Neural progenitor cell (in vitro differentiated cells): ENCODE measurements around the gene SETDB2. TPM values are rescaled to one million over a fixed set of nuclear protein-coding genes. Genes with fewer than 3 reads are reported as not detected.

Experiments
- DNase-seq: peaks from one replicate; pipeline ENCODE4 v3.0.0-alpha.2; 2016; ENCODE audit warnings: low spot score
- H2AFZ ChIP-seq: fragments of 200-600 bp; sonication (generic); replicated peaks from 2 replicates; pipeline ENCODE4 v1.6.1; 2016; ENCODE audit warnings: antibody characterized with exemption
- H3F3A ChIP-seq: fragments of 200-600 bp; sonication (generic); 2 replicates; pipeline ENCODE4 v1.6.1; 2016; ENCODE audit warnings: antibody characterized with exemption, low read depth
- H3K27ac ChIP-seq: fragments of 200-600 bp; sonication (generic); 2 replicates; pipeline ENCODE4 v1.5.1; 2016; ENCODE audit warnings: mild to moderate bottlenecking
- H3K27me3 ChIP-seq: fragments of 200-600 bp; sonication (generic); 2 replicates; pipeline ENCODE4 v1.6.1; 2016; ENCODE audit warnings: mild to moderate bottlenecking, moderate library complexity
- H3K36me3 ChIP-seq: fragments of 200-600 bp; sonication (generic); 2 replicates; pipeline ENCODE4 v1.5.1; 2016
- H3K4me1 ChIP-seq: fragments of 200-600 bp; sonication (generic); 2 replicates; pipeline ENCODE4 v1.6.1; 2016; ENCODE audit warnings: mixed run types
- H3K4me2 ChIP-seq: fragments of 200-600 bp; sonication (generic); 2 replicates; pipeline ENCODE4 v1.6.1; 2016
- H3K4me3 ChIP-seq: fragments of 200-600 bp; sonication (generic); 2 replicates; pipeline ENCODE4 v1.5.1; 2016
- H3K79me2 ChIP-seq: fragments of 200-600 bp; sonication (generic); 2 replicates; pipeline ENCODE4 v1.6.1; 2016; ENCODE audit warnings: low read depth
- H3K9ac ChIP-seq: fragments of 200-600 bp; sonication (generic); 2 replicates; pipeline ENCODE4 v1.6.1; 2016
- H3K9me3 ChIP-seq: fragments of 200-600 bp; sonication (generic); 2 replicates; pipeline ENCODE4 v1.5.1; 2016; ENCODE audit warnings: low read depth
- H4K20me1 ChIP-seq: fragments of 200-600 bp; sonication (generic); 2 replicates; pipeline ENCODE4 v1.6.1; 2016; ENCODE audit warnings: low read depth
- H3K27ac Mint-ChIP-seq: 3 replicates; pipeline ENCODE4 v1.8.0; 2021; ENCODE audit warnings: mixed read lengths
- H3K27me3 Mint-ChIP-seq: 2 replicates; pipeline ENCODE4 v1.8.0; 2022; ENCODE audit warnings: low read depth, mild to moderate bottlenecking, inconsistent platforms, moderate library complexity, mixed read lengths; ENCODE audit not compliant: insufficient read depth
- H3K36me3 Mint-ChIP-seq: 3 replicates; pipeline ENCODE4 v1.8.0; 2021; ENCODE audit warnings: mixed read lengths
- H3K4me1 Mint-ChIP-seq: 3 replicates; pipeline ENCODE4 v1.8.0; 2021; ENCODE audit warnings: mixed read lengths
- H3K4me3 Mint-ChIP-seq: 3 replicates; pipeline ENCODE4 v1.8.0; 2021; ENCODE audit warnings: mild to moderate bottlenecking, moderate library complexity, mixed read lengths
- H3K9me3 Mint-ChIP-seq: 3 replicates; pipeline ENCODE4 v1.8.0; 2020; ENCODE audit warnings: mixed read lengths
- CTCF ChIP-seq: fragments of 200-600 bp; sonication (generic); IDR thresholded peaks from 2 replicates; pipeline ENCODE4 v1.5.1; 2017; ENCODE audit warnings: antibody characterized with exemption, mild to moderate bottlenecking
- EZH2 ChIP-seq: fragments of 200-600 bp; sonication (generic); IDR thresholded peaks from 2 replicates; pipeline ENCODE4 v1.6.1; 2017; ENCODE audit warnings: antibody characterized with exemption, mild to moderate bottlenecking, moderate library complexity
- EZH2phosphoT487 ChIP-seq: fragments of 200-600 bp; sonication (generic); IDR thresholded peaks from 2 replicates; pipeline ENCODE4 v1.6.1; 2017; ENCODE audit warnings: antibody characterized with exemption
- total RNA-seq: library from RNA; depleted of rRNA; stranded (reverse); fragments of >200 nt; gene quantifications from 2 replicates; pipeline ENCODE4 v1.2.3, GENCODE V29; 2015; ENCODE audit warnings: low replicate concordance

SETDB2 gene
- total RNA-seq, 1 donor from 2014 or later = 9.5 TPM

- no peak overlapping the region for H3K27ac ChIP-seq
- H3K4me2 ChIP-seq = no peak overlapping the region
- H3K4me3 ChIP-seq = no peak overlapping the region
- Mint-ChIP-seq H3K4me3 (no peak overlapping the region), H3K4me1 (peaks cover 9% of the 10 kb centered on the region), H3K36me3 (peaks cover 41% of the 10 kb centered on the region), H3K27ac (no peak overlapping the region), H3K9me3 (no peaks in the 10 kb centered on the region), H3K27me3 (no peaks in the 10 kb centered on the region)
- no peak overlapping the region for H2AFZ ChIP-seq
- DNase-seq = no peak
- H3K79me2 ChIP-seq = no peaks in the 10 kb centered on the region
- no peaks in the 10 kb centered on the region for H3K9me3 ChIP-seq
- no peaks in the 10 kb centered on the region for H3F3A ChIP-seq
- H3K36me3 ChIP-seq = peaks cover 2% of the 10 kb centered on the region
- H4K20me1 ChIP-seq = no peaks in the 10 kb centered on the region
- H3K9ac ChIP-seq = no peak overlapping the region
- H3K27me3 ChIP-seq = no peaks in the 10 kb centered on the region
- peaks cover 6% of the 10 kb centered on the region for H3K4me1 ChIP-seq
- TF ChIP-seq EZH2phosphoT487 = no peak
- TF ChIP-seq CTCF = no peak
- no peak for TF ChIP-seq EZH2
These were observed 92.2 kb downstream of the SETDB2 start for GRCh38 chr13:49536144-49536873.

- H3K4me1 Mint-ChIP-seq = peaks cover 6% of the 10 kb centered on the region
These were observed 94.3 kb downstream of the SETDB2 start for GRCh38 chr13:49538404-49538803.

GRCh38 chr13:49539313-49539712 lies 95.2 kb downstream of the SETDB2 start:
- no peaks in the 10 kb centered on the region for H3K9me3 Mint-ChIP-seq
- H3K27ac ChIP-seq = no peak overlapping the region
- no peak overlapping the region for H3K4me2 ChIP-seq
- H3K27me3 ChIP-seq = no peaks in the 10 kb centered on the region
- no peak overlapping the region for H3K27ac Mint-ChIP-seq
- H3K36me3 Mint-ChIP-seq = peaks cover 27% of the 10 kb centered on the region
- H3K9ac ChIP-seq = no peak overlapping the region
- H3K79me2 ChIP-seq = no peaks in the 10 kb centered on the region
- H2AFZ ChIP-seq = no peak overlapping the region
- peaks cover 5% of the 10 kb centered on the region for H3K36me3 ChIP-seq
- no peak for DNase-seq
- H3F3A ChIP-seq = no peaks in the 10 kb centered on the region
- H3K4me1 ChIP-seq = peaks cover 6% of the 10 kb centered on the region
- H3K4me3 Mint-ChIP-seq = no peak overlapping the region
- no peak overlapping the region for H3K4me3 ChIP-seq
- no peaks in the 10 kb centered on the region for H4K20me1 ChIP-seq
- H3K9me3 ChIP-seq = no peaks in the 10 kb centered on the region
- no peaks in the 10 kb centered on the region for H3K27me3 Mint-ChIP-seq
- TF ChIP-seq EZH2phosphoT487 (no peak), EZH2 (no peak), CTCF (no peak)
- peaks cover 4% of the 10 kb centered on the region for H3K4me1 Mint-ChIP-seq

More at GRCh38 chr13:49538404-49538803, 94.3 kb downstream of the SETDB2 start:
- H3K4me3 ChIP-seq = no peak overlapping the region
- H3K27me3 ChIP-seq = no peaks in the 10 kb centered on the region
- no peak for DNase-seq
- H3K79me2 ChIP-seq = no peaks in the 10 kb centered on the region
- no peak overlapping the region for H2AFZ ChIP-seq
- H3K4me2 ChIP-seq = no peak overlapping the region
- Mint-ChIP-seq H3K36me3 (peaks cover 30% of the 10 kb centered on the region), H3K4me3 (no peak overlapping the region), H3K9me3 (no peaks in the 10 kb centered on the region), H3K27me3 (no peaks in the 10 kb centered on the region), H3K27ac (no peak overlapping the region)
- no peak overlapping the region for H3K27ac ChIP-seq
- H3K9me3 ChIP-seq = no peaks in the 10 kb centered on the region
- no peak for TF ChIP-seq EZH2phosphoT487
- TF ChIP-seq CTCF = no peak
- TF ChIP-seq EZH2 = no peak
- H3K36me3 ChIP-seq = peaks cover 5% of the 10 kb centered on the region
- H3F3A ChIP-seq = no peaks in the 10 kb centered on the region
- H3K4me1 ChIP-seq = peaks cover 6% of the 10 kb centered on the region
- no peaks in the 10 kb centered on the region for H4K20me1 ChIP-seq
- H3K9ac ChIP-seq = no peak overlapping the region
